Medulla oblongata (tissue), 1 donor: Measurements from ENCODE around the gene ARFGAP3.
A peak's percentile ranks its signal among the peaks of the same experiment; 100 is the strongest.

Experiments used
- DNase-seq: peaks from one replicate; pipeline ENCODE4 v3.0.0-alpha.2; 2015; ENCODE audit errors: extremely low spot score

Gene ARFGAP3

GRCh38 chr22:42856865-42857704 lies at the start of gene ARFGAP3:
Gene ARFGAP3 (minus strand): TSS chr22:42857273. CDS start chr22:42857182, 91 bp downstream.
- DNase-seq: peak; percentile 95

GRCh38 chr22:42905702-42906183 lies 48.7 kb upstream of the ARFGAP3 start:
- DNase-seq: no peak

GRCh38 chr22:42905217-42905616 lies 48.1 kb upstream of the ARFGAP3 start:
- DNase-seq: no peak

- DNase-seq: no peak
These were observed 47.0 kb upstream of the ARFGAP3 start for GRCh38 chr22:42904050-42904449.

- no peak for DNase-seq
These were observed 45.9 kb upstream of the ARFGAP3 start for GRCh38 chr22:42902875-42903510.

GRCh38 chr22:42901790-42902508 lies 44.9 kb upstream of the ARFGAP3 start:
- DNase-seq: no peak

- no peak for DNase-seq
These were observed 40.9 kb upstream of the ARFGAP3 start for GRCh38 chr22:42897960-42898359.

- peak; percentile 63 for DNase-seq
These were observed 38.5 kb upstream of the ARFGAP3 start for GRCh38 chr22:42895541-42895981.

GRCh38 chr22:42895087-42895486 lies 38.0 kb upstream of the ARFGAP3 start:
- peak; percentile 44 for DNase-seq

GRCh38 chr22:42893371-42894150 lies 36.5 kb upstream of the ARFGAP3 start:
- no peak for DNase-seq

- DNase-seq: peak; percentile 44
These were observed 35.7 kb upstream of the ARFGAP3 start for GRCh38 chr22:42892571-42893316.

- no peak for DNase-seq
These were observed 35.1 kb upstream of the ARFGAP3 start for GRCh38 chr22:42892156-42892555.

GRCh38 chr22:42891696-42892095 lies 34.6 kb upstream of the ARFGAP3 start:
- no peak for DNase-seq

- DNase-seq: no peak
These were observed 33.9 kb upstream of the ARFGAP3 start for GRCh38 chr22:42891008-42891407.

GRCh38 chr22:42889304-42889703 lies 32.2 kb upstream of the ARFGAP3 start:
- peak; percentile 91 for DNase-seq

- no peak for DNase-seq
These were observed 30.7 kb upstream of the ARFGAP3 start for GRCh38 chr22:42887523-42888507.

GRCh38 chr22:42887120-42887519 lies 30.0 kb upstream of the ARFGAP3 start:
- DNase-seq: no peak

GRCh38 chr22:42885446-42885845 lies 28.4 kb upstream of the ARFGAP3 start:
- no peak for DNase-seq

GRCh38 chr22:42884616-42885375 lies 27.7 kb upstream of the ARFGAP3 start:
- DNase-seq: no peak
